Fibroblast of skin of left quadriceps (primary cell): ENCODE results near the gene ZBTB16.

Experiments
- DNase-seq, 2 experiments: peaks; one replicate each; pipeline ENCODE4 v3.0.0-alpha.2; 2013; ENCODE audit warnings: low read depth in 2 of 2

The ZBTB16 gene

GRCh38 chr11:114152162-114152561 is 92.7 kb downstream of the ZBTB16 start:
- no peak for DNase-seq

GRCh38 chr11:114152785-114153184 is 93.3 kb downstream of the ZBTB16 start:
- no peak for DNase-seq

DNA sequence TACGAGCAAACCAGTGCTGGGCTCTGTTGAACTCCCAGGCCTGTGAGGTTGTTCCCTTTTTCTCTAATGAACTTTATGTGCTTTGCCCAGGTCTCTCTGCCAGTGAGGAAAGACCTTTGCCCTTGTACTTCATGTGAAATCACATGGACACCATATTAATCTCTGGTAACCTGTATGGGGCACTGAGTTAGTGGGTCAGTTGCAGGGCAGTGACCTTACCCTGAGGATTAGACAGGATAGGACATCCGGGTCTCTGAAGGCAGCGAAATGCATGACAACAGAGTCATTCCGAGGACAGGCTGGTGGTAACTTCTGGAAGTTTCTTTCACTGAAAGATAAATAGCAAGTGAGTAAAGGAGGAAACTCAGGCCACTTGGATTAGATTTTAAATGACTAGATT is 93.7 kb downstream of the ZBTB16 start:
- no peak for DNase-seq

GRCh38 chr11:114154271-114155047 is 94.9 kb downstream of the ZBTB16 start:
- no peak for DNase-seq

DNA sequence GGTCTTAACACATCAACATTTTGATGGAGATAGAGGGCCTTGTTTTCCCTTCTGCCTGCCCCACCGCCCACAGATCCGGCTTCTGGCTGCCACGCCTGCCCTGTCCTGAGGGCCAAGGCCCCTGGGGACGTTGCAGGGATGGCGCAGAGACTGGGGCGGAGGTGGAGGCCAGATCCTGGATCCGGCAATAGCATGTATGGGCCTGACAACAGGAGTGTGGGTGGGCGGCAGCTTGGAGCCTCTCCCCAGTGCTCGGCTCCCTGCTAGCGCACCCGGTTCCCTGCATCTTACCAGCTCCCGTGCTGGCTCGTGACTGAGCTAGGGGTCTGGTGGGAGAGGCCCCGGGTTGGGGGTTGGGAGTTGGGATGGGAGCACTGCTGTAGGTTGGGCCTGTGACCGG is 95.6 kb downstream of the ZBTB16 start:
- DNase-seq, result no peak

GRCh38 chr11:114156131-114156581 is 96.6 kb downstream of the ZBTB16 start:
- no peak for DNase-seq

GRCh38 chr11:114156782-114157181 is 97.3 kb downstream of the ZBTB16 start:
- no peak for DNase-seq

DNA sequence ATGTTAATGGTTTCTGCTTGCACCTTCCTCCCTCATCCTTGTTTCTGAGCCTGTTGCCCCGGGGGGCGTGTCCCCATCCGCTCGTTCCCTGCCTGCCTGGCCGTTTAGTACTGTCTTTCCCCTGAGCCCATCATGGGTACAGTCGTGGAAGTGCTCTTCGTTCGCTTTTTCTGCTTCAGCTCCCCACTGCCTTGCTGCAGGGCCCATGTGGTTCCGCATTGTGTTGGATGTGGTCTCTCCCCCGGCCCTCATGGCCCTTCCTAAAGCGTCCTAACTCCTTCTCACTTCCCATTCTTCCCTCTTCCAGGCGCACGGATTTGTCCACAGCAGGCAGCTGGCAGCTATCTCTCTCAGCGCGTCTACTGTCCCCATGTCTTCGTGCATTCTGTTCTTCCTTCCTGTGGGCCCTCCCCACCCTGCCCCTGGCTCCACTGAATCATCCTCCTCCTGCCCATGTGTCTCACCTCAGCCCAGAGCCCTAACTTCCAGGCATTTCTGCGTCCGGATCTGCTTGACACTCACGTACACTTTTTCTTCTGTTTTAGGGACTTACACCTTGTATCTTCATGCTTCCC is 98.1 kb downstream of the ZBTB16 start:
- no peak for DNase-seq

GRCh38 chr11:114158421-114158820 is 98.9 kb downstream of the ZBTB16 start:
- no peak for DNase-seq

DNA sequence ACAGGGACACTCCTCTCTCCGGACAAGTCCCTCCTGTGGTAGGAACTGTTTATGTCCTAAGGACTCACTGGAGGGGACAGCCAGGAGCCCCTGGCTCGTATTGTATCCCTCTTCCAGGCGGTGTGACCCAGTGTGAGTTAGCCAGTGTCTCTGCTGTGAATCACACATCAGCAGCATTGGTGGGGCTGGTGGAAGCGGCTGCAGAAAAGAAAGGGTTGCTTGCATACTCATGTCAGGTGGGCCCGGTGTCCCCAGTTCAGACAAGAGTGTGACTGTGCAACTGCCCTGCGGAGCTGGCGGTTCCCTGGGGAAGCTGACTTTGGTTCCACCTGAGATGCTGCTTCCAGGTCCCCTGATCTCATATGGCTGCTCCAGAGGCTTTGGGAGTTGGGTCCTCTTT is 99.4 kb downstream of the ZBTB16 start:
- no peak for DNase-seq

- DNase-seq, result no peak
These were observed 99.8 kb downstream of the ZBTB16 start for GRCh38 chr11:114159320-114159719.

- peak; percentile 97 to 98 for DNase-seq
These were observed 100.5 kb downstream of the ZBTB16 start for GRCh38 chr11:114159802-114160632.

DNA sequence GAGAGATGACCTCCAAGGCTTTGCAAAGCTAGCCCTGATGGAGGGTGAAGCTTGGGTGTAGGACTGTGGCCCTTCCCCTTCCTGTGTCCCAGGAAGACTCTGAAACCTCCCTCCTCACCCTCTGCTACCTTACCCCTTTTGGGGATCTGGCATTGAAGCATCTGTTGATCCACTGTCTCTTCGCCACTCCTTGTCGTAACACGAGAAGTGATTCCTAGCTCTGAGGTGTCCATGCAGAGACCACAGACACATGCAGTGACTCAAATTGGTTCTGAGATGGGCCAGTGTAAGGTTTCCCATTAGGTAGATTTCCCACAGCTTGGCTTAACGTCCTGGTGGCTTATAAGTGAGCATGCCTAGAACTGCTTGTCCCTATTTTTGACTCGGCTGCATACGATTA is 101.4 kb downstream of the ZBTB16 start:
- DNase-seq, result no peak

DNA sequence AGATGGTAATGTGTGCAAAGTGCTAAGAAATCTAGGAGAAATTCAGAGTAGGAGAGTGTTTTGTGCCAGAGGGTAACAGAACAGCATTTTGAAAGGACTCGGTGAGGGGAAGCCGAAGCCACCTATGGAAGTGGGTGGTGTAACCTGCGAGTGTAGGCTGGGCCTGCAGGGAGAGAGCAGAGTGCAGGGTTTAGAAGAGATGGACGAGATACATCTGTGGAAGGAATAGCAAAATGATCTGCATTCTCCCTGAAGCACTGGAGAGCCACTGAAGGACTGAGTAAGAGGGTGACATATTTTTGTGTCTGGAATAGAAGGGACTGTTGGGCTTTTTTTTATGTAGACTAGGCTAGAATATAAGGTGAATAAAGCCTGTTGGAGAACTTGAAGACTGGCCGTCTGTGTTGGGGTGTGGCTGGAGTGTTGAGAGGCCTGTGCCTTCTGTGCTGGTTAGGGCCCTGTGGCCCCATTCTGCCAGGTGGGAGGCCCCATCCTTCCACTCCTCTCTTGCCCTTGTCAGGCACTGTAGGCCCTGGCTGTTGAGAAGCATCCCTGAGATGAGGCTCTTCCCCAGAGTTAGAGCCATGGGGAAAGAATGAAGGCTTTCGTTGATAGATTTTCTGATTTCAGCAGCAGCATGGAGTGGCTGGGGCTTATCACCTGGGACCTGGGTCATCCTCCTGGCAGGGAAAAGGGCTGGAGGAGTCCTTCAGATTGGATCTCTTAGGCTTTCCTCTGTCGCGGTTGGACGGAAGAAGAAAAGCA is 102.2 kb downstream of the ZBTB16 start:
- no peak for DNase-seq

GRCh38 chr11:114162719-114163123 is 103.2 kb downstream of the ZBTB16 start:
- DNase-seq, result peak; percentile 99

- DNase-seq, result no peak
These were observed 103.7 kb downstream of the ZBTB16 start for GRCh38 chr11:114163229-114163631.

DNA sequence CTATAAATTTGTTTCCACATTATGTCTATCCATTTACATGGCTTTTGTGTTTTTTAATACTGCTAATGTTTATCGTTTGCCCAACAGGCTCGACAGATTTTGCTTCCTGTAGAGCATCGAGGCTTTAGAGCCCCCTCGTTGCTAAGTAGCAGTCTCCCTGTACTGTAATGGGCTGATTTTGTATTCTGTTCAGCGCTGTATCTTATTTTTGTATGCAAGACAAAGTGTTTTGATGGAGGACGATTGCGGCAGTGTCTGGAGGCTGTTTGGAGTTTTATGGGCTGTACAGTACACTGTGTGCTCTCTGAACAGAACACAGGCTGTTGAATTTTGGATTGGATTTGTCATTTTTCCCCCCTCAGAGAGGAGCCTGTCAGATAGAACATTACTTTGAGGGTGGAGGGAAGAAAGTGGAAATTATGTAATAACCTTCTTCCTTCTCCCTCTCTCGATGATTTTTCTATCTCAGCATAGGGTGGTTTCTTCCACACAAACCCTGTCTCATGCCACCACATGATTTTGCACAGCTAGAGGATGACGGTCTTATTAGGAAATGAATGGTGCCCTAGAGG is 104.4 kb downstream of the ZBTB16 start:
- no peak for DNase-seq

- DNase-seq, result no peak
These were observed 105.0 kb downstream of the ZBTB16 start for GRCh38 chr11:114164546-114164945.

GRCh38 chr11:114165326-114166230 is 106.1 kb downstream of the ZBTB16 start:
- DNase-seq, result no peak

DNA sequence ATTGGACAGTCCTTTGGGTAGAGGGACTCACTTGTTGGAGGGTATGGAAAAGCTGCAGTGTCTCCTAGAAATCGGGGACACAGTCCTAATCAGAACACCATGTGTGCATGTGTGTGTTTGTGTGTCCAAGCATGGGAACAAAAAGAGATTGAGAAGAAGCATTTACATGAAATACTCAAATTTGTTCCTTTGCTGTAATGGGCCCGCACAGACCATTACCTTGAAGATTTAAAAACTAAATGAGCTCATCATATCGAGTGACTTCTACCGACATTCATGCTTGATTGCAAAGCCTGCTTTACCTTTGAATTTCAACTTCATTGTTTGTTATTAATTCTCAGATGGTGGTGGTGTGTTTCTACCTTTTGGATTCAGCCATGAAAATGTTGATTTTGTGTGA is 106.9 kb downstream of the ZBTB16 start:
- no peak for DNase-seq
